Keratinocyte (primary cell): ENCODE results near the gene APH1B. TPM values are rescaled to one million over a fixed set of nuclear protein-coding genes. Genes with fewer than 3 reads are reported as not detected.

Source experiments
- DNase-seq: peaks from one replicate; pipeline ENCODE4 v3.0.0-alpha.2; 2011; ENCODE audit warnings: low read depth, missing footprints, low spot score
- FAIRE-seq: peaks from 2 replicates; lab custom pipeline; 2011; peaks lifted over from hg19 to GRCh38; lab: Jason Lieb, UNC
- H2AFZ ChIP-seq: 2 replicates; pipeline ENCODE4 v1.6.0; 2012; ENCODE audit warnings: low read length, control low read depth, inconsistent platforms; ENCODE audit not compliant: control insufficient read depth
- H3K27ac ChIP-seq: 2 replicates; pipeline ENCODE4 v1.5.1; 2011; ENCODE audit warnings: low read length; ENCODE audit not compliant: control insufficient read depth, insufficient read depth
- H3K27me3 ChIP-seq: 3 replicates; pipeline ENCODE4 v1.6.0; 2011; ENCODE audit warnings: low read length; ENCODE audit not compliant: control insufficient read depth, insufficient read depth; ENCODE audit errors: extremely low read depth
- H3K36me3 ChIP-seq, 2 experiments: 2 replicates in 1 of 2; 3 replicates in 1 of 2; pipeline ENCODE4 v1.5.1; 2011; ENCODE audit warnings: low read length in 2 of 2, mild to moderate bottlenecking in 1 of 2; ENCODE audit not compliant: control insufficient read depth in 2 of 2, insufficient read depth in 2 of 2; ENCODE audit errors: extremely low read depth in 1 of 2
- H3K4me1 ChIP-seq: 3 replicates; pipeline ENCODE4 v1.5.1; 2011; ENCODE audit warnings: low read length; ENCODE audit not compliant: control insufficient read depth, insufficient read depth; ENCODE audit errors: extremely low read depth
- H3K4me2 ChIP-seq: 3 replicates; pipeline ENCODE4 v1.6.0; 2011; ENCODE audit warnings: low read depth, low read length; ENCODE audit not compliant: control insufficient read depth, insufficient read depth; ENCODE audit errors: extremely low read depth
- H3K4me3 ChIP-seq, 3 experiments: fragments of 200-600 bp in 1 of 3; sonication (generic) in 1 of 3; 2 replicates in 2 of 3; 3 replicates in 1 of 3; pipeline ENCODE4 v1.5.1; 2011 to 2016; ENCODE audit warnings: low read length in 3 of 3, mild to moderate bottlenecking in 3 of 3, control low read depth in 2 of 3, inconsistent platforms in 1 of 3, low read depth in 1 of 3, mixed read lengths in 1 of 3, mixed run types in 1 of 3, moderate library complexity in 1 of 3; ENCODE audit not compliant: control insufficient read depth in 2 of 3, insufficient read depth in 2 of 3; ENCODE audit errors: extremely low read depth in 1 of 3
- H3K79me2 ChIP-seq: 2 replicates; pipeline ENCODE4 v1.6.0; 2012; ENCODE audit warnings: low read length; ENCODE audit not compliant: control insufficient read depth, insufficient read depth
- H3K9ac ChIP-seq: 3 replicates; pipeline ENCODE4 v1.6.0; 2011; ENCODE audit warnings: low read length; ENCODE audit not compliant: control insufficient read depth, insufficient read depth; ENCODE audit errors: extremely low read depth
- H3K9me1 ChIP-seq: 3 replicates; pipeline ENCODE4 v1.6.0; 2011; ENCODE audit warnings: low read length; ENCODE audit not compliant: control insufficient read depth, insufficient read depth; ENCODE audit errors: extremely low read depth
- H3K9me3 ChIP-seq: 2 replicates; pipeline ENCODE4 v1.5.1; 2012; ENCODE audit warnings: low read depth, low read length; ENCODE audit not compliant: control insufficient read depth
- H4K20me1 ChIP-seq: 3 replicates; pipeline ENCODE4 v1.6.0; 2011; ENCODE audit warnings: low read length; ENCODE audit not compliant: control insufficient read depth, insufficient read depth; ENCODE audit errors: extremely low read depth
- CTCF ChIP-seq, 3 experiments: IDR thresholded peaks in 1 of 3; conservative IDR thresholded peaks in 1 of 3; optimal IDR thresholded peaks in 1 of 3; 2 replicates in 2 of 3; 3 replicates in 1 of 3; pipeline versions ENCODE3 to v1.5.1; 2011; ENCODE audit warnings: low read length in 3 of 3, mild to moderate bottlenecking in 3 of 3, moderate library complexity in 2 of 3, control low read depth in 1 of 3, inconsistent platforms in 1 of 3; ENCODE audit not compliant: insufficient read depth in 2 of 3; ENCODE audit errors: extremely low read depth in 1 of 3
- EZH2 ChIP-seq: IDR thresholded peaks from one replicate; pipeline ENCODE4 v1.6.1; 2012; ENCODE audit warnings: inconsistent platforms, mild to moderate bottlenecking, low read length, moderate library complexity
- dilution Hi-C: fragments of 300-500 bp; cut with MboI; formaldehyde crosslinking; loops from one replicate; pipeline ENCODE4 v1.7.0; 2020; ENCODE audit warnings: low sequenced_read_pairs; ENCODE audit not compliant: extremely low pct_ligation_motif_present
- polyA plus RNA-seq, 5 experiments: library from polyadenylated mRNA; depleted of rRNA in 3 of 5; stranded (reverse) in 3 of 5; stranded (forward) in 1 of 5; unstranded in 1 of 5; fragments of >200 nt; gene quantifications; 1 replicate in 1 of 5; 2 replicates in 3 of 5; 3 replicates in 1 of 5; pipeline versions ENCODE4 v1.2.1 to v1.2.3, GENCODE V29; 2011 to 2012; ENCODE audit warnings: missing spikeins in 2 of 5, low read depth in 1 of 5, low replicate concordance in 1 of 5

APH1B gene
- polyA plus RNA-seq, 1 donor (not counting 4 experiments of a cell fraction or from before 2014, with no cell fraction given), result 7.0 TPM

- Histone ChIP-seq H3K36me3 (peaks cover 16 to 18% of the 10 kb centered on the region in 2 experiments), H3K4me1 (peaks cover 15% of the 10 kb centered on the region), H3K79me2 (peaks cover 2% of the 10 kb centered on the region), H3K9ac (no peak overlapping the region), H3K4me3 (no peak overlapping the region), H2AFZ (no peak overlapping the region), H3K9me1 (peaks cover 3% of the 10 kb centered on the region), H3K9me3 (no peaks in the 10 kb centered on the region), H3K27me3 (no peaks in the 10 kb centered on the region), H3K4me2 (no peak overlapping the region), H4K20me1 (no peaks in the 10 kb centered on the region), H3K27ac (no peak overlapping the region)
- FAIRE-seq (no peak), DNase-seq (no peak)
- TF ChIP-seq EZH2 (no peak), CTCF (optimal IDR thresholded peaks at IDR 0.05 in 1 of 3, IDR thresholded peaks at IDR 0.05 in 1 of 3, conservative IDR thresholded peaks at IDR 0.05 in 1 of 3; ENCODE audit: extremely low read depth in 1 of 3, insufficient read depth in 2 of 3, low read length in 3 of 3) (no peak)
- dilution Hi-C loops, result no loop called here
Observed at GRCh38 chr15:63358241-63359029, 81.0 kb downstream of the APH1B start.

Other genes starting within 250 kb of the APH1B start
- 348 to 381 TPM (median 370 TPM) in 3 replicates for gene TPM1, start 234.9 kb upstream of the APH1B start, polyA plus RNA-seq
- 17.4 to 27.4 TPM (median 19.1 TPM) in 3 replicates for gene LACTB, start 155.7 kb upstream of the APH1B start, polyA plus RNA-seq
- 123 to 208 TPM (median 154 TPM) in 3 replicates for gene RPS27L, start 120.1 kb upstream of the APH1B start, polyA plus RNA-seq
- gene RAB8B, start 88.0 kb upstream of the APH1B start, polyA plus RNA-seq, result 26.4 to 34.6 TPM (median 31.2 TPM) in 3 replicates
- 101 to 220 TPM (median 158 TPM) in 3 replicates for gene CA12, start 104.2 kb downstream of the APH1B start, polyA plus RNA-seq
- 8.3 to 19.9 TPM (median 16.2 TPM) in 3 replicates for gene USP3, start 227.0 kb downstream of the APH1B start, polyA plus RNA-seq